Esophagus muscularis mucosa (tissue), 4 donors: ENCODE measurements around the gene NOL7.

Experiments
- EP300 ChIP-seq: sonication (generic); formaldehyde crosslinking; IDR thresholded peaks from one replicate; pipeline ENCODE4 v1.6.1; 2017; ENCODE audit warnings: antibody characterized with exemption
- POLR2A ChIP-seq: fragments of 450-650 bp; IDR thresholded peaks from one replicate; pipeline ENCODE4 v1.6.1; 2017; ENCODE audit warnings: antibody characterized with exemption, moderate library complexity, mild to moderate bottlenecking, low read depth
- POLR2AphosphoS5 ChIP-seq, 2 donors: sonication (generic); formaldehyde crosslinking; IDR thresholded peaks; one replicate each; pipeline ENCODE4 v1.6.1; 2017; ENCODE audit warnings: antibody characterized with exemption in 2 of 2
- TF ChIP-seq, protein P1 (sequence below), 3 experiments: fragments of 200-600 bp in 2 of 3; fragments of 450-650 bp in 1 of 3; sonication (generic) in 2 of 3; IDR thresholded peaks; one replicate each; pipeline ENCODE4 v1.5.1; 2017 to 2019; ENCODE audit warnings: antibody characterized with exemption in 3 of 3, mild to moderate bottlenecking in 2 of 3, moderate library complexity in 1 of 3

DNA sequence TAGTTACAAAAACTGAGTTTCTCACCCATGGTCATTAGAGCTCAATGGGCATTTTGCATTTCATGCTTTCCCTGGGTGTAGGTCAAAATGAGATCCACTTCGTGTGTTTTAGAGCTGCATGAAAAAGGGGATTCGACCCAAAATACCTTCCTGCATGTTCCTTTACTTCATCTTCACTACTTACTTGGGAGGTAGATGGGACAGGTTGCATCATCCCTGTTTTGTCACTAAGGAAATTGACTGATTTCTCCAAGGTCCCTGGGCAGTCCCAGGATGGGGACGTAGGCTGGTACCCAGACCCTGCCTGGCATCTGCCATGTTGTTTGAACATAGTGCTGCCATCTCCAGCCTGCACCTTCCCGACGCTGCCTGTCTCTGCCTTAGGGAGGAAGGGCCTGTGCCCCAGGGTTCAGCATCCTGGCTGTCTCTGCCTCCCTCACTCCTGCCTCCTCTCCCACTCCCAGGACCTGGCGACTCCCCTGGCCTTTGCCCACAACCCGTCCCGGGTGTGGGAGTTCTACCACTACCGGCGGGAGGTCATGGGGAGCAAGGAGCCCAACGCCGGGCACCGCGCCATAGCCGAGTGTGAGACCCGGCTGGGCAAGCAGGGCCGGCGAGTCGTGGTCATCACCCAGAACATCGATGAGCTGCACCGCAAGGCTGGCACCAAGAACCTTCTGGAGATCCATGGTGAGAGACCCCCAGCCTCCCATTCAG, 23.8 kb upstream of the NOL7 start:
- no peak for TF ChIP-seq POLR2A
- TF ChIP-seq EP300, result no peak
- TF ChIP-seq, protein P1, sequence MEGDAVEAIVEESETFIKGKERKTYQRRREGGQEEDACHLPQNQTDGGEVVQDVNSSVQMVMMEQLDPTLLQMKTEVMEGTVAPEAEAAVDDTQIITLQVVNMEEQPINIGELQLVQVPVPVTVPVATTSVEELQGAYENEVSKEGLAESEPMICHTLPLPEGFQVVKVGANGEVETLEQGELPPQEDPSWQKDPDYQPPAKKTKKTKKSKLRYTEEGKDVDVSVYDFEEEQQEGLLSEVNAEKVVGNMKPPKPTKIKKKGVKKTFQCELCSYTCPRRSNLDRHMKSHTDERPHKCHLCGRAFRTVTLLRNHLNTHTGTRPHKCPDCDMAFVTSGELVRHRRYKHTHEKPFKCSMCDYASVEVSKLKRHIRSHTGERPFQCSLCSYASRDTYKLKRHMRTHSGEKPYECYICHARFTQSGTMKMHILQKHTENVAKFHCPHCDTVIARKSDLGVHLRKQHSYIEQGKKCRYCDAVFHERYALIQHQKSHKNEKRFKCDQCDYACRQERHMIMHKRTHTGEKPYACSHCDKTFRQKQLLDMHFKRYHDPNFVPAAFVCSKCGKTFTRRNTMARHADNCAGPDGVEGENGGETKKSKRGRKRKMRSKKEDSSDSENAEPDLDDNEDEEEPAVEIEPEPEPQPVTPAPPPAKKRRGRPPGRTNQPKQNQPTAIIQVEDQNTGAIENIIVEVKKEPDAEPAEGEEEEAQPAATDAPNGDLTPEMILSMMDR (IDR thresholded peaks at IDR 0.05), result no peak
- TF ChIP-seq POLR2AphosphoS5 (IDR thresholded peaks at IDR 0.05), result no peak
